GM06990 (cell line): ENCODE results near the gene FES.
"Not testable (repeated sequence)": the region's sequence is repeated elsewhere in the genome, so short reads cannot be mapped to it uniquely, and the experiment has no call there.

Experiments used
- DNase-seq: peaks from one replicate; pipeline ENCODE4 v3.0.0-alpha.2; 2011; ENCODE audit not compliant: insufficient read length; ENCODE audit errors: extremely low read depth
- H3K27me3 ChIP-seq: replicated peaks from 2 replicates; pipeline ENCODE4 v1.6.0; 2011; ENCODE audit warnings: low read length; ENCODE audit not compliant: control insufficient read depth, insufficient read depth
- H3K36me3 ChIP-seq: 2 replicates; pipeline ENCODE4 v1.5.1; 2011; ENCODE audit warnings: low read length; ENCODE audit not compliant: control insufficient read depth, insufficient read depth
- H3K4me3 ChIP-seq: replicated peaks from 2 replicates; pipeline ENCODE4 v1.5.1; 2011; ENCODE audit warnings: low read depth, mild to moderate bottlenecking, control low read depth, low read length
- CTCF ChIP-seq: IDR thresholded peaks from 2 replicates; pipeline ENCODE4 v1.5.1; 2011; ENCODE audit warnings: low read length, control low read depth, mild to moderate bottlenecking, inconsistent platforms; ENCODE audit not compliant: insufficient read depth, poor library complexity, severe bottlenecking

Gene FES

GRCh38 chr15:90917569-90917968, 33.3 kb downstream of the FES start:
- Histone ChIP-seq H3K4me3 (no peak overlapping the region), H3K36me3 (peaks cover 52% of the 10 kb centered on the region), H3K27me3 (no peaks in the 10 kb centered on the region)
- no peak for DNase-seq
- no peak for TF ChIP-seq CTCF

- Histone ChIP-seq H3K27me3 (no peaks in the 10 kb centered on the region), H3K4me3 (no peak overlapping the region), H3K36me3 (peaks cover 47% of the 10 kb centered on the region)
- TF ChIP-seq CTCF = no peak
- no peak for DNase-seq
Observed at GRCh38 chr15:90918034-90918788, 33.9 kb downstream of the FES start.

- Histone ChIP-seq H3K27me3 (no peaks in the 10 kb centered on the region), H3K36me3 (peaks cover 43% of the 10 kb centered on the region), H3K4me3 (no peak overlapping the region)
- no peak for DNase-seq
- TF ChIP-seq CTCF = no peak
Observed at GRCh38 chr15:90918835-90919234, 34.5 kb downstream of the FES start.

GRCh38 chr15:90921887-90922286, 37.6 kb downstream of the FES start:
- H3K4me3 ChIP-seq = no peak overlapping the region
- no peak for DNase-seq
- TF ChIP-seq CTCF = no peak
- H3K36me3 ChIP-seq = peaks cover 24% of the 10 kb centered on the region
- no peaks in the 10 kb centered on the region for H3K27me3 ChIP-seq

GRCh38 chr15:90922712-90923322, 38.5 kb downstream of the FES start:
- not testable (repeated sequence) for H3K4me3 ChIP-seq, DNase-seq, H3K27me3 ChIP-seq
- peaks cover 18% of the 10 kb centered on the region for H3K36me3 ChIP-seq

GRCh38 chr15:90924375-90924774, 40.1 kb downstream of the FES start:
- H3K36me3 ChIP-seq = peaks cover 10% of the 10 kb centered on the region
- no peaks in the 10 kb centered on the region for H3K27me3 ChIP-seq
- TF ChIP-seq CTCF = no peak
- H3K4me3 ChIP-seq = no peak overlapping the region
- DNase-seq = no peak

GRCh38 chr15:90926766-90927165, 42.5 kb downstream of the FES start:
- H3K4me3 ChIP-seq, H3K27me3 ChIP-seq, H3K36me3 ChIP-seq, DNase-seq: not testable (repeated sequence)

GRCh38 chr15:90928106-90928505, 43.8 kb downstream of the FES start:
- not testable (repeated sequence) for H3K27me3 ChIP-seq, H3K4me3 ChIP-seq, H3K36me3 ChIP-seq, DNase-seq
